DOHH2 (cell line): ENCODE measurements around the gene EIF2D.
A peak's percentile ranks its signal among the peaks of the same experiment; 100 is the strongest.

Experiments
- H3F3A ChIP-seq: fragments of 200-600 bp; sonication (generic), shearing (Covaris generic); 2 replicates; pipeline ENCODE4 v1.6.0; 2016; ENCODE audit warnings: antibody characterized with exemption, mild to moderate bottlenecking; ENCODE audit not compliant: control insufficient read depth, insufficient read depth
- H3K27ac ChIP-seq: fragments of 200-600 bp; sonication (generic); 2 replicates; pipeline ENCODE4 v1.5.1; 2014; ENCODE audit warnings: low read depth, mild to moderate bottlenecking, low read length, moderate library complexity
- H3K27me3 ChIP-seq: fragments of 200-600 bp; sonication (generic); 2 replicates; pipeline ENCODE4 v1.6.1; 2014; ENCODE audit warnings: mild to moderate bottlenecking, low read length, mixed read lengths; ENCODE audit not compliant: control insufficient read depth
- H3K36me3 ChIP-seq: fragments of 200-600 bp; sonication (generic); 2 replicates; pipeline ENCODE4 v1.6.1; 2014; ENCODE audit warnings: mild to moderate bottlenecking, low read length, moderate library complexity, mixed read lengths; ENCODE audit not compliant: control insufficient read depth
- H3K4me1 ChIP-seq: fragments of 200-600 bp; sonication (generic); 2 replicates; pipeline ENCODE4 v1.6.1; 2014; ENCODE audit warnings: mild to moderate bottlenecking, low read length, mixed read lengths; ENCODE audit not compliant: control insufficient read depth
- H3K4me2 ChIP-seq: fragments of 200-600 bp; sonication (generic); 2 replicates; pipeline ENCODE4 v1.6.0; 2014; ENCODE audit warnings: mild to moderate bottlenecking, low read length, moderate library complexity
- H3K4me3 ChIP-seq: fragments of 200-600 bp; sonication (generic); 2 replicates; pipeline ENCODE4 v1.5.1; 2014; ENCODE audit warnings: mild to moderate bottlenecking, low read length, mixed read lengths
- H3K79me2 ChIP-seq: fragments of 200-600 bp; sonication (generic); 2 replicates; pipeline ENCODE4 v1.6.1; 2014; ENCODE audit warnings: mild to moderate bottlenecking, low read length, mixed read lengths; ENCODE audit not compliant: control insufficient read depth
- H3K9me2 ChIP-seq: fragments of 200-600 bp; sonication (generic); replicated peaks from 2 replicates; pipeline ENCODE4 v1.6.1; 2014; ENCODE audit warnings: mild to moderate bottlenecking, low read length, mixed read lengths; ENCODE audit not compliant: control insufficient read depth
- H3K9me3 ChIP-seq: fragments of 200-600 bp; sonication (generic); 2 replicates; pipeline ENCODE4 v1.6.1; 2014; ENCODE audit warnings: antibody characterized with exemption, low read length, mixed read lengths; ENCODE audit not compliant: control insufficient read depth, insufficient read depth
- H4K20me1 ChIP-seq: fragments of 200-600 bp; sonication (generic); 2 replicates; pipeline ENCODE4 v1.6.0; 2014; ENCODE audit warnings: low read depth, mild to moderate bottlenecking, antibody characterized with exemption, low read length, moderate library complexity; ENCODE audit not compliant: control insufficient read depth, insufficient read depth
- EZH2phosphoT487 ChIP-seq: fragments of 200-600 bp; sonication (generic); IDR thresholded peaks from 2 replicates; pipeline ENCODE4 v1.6.1; 2017; ENCODE audit warnings: borderline replicate concordance, mild to moderate bottlenecking, antibody characterized with exemption, low read length, moderate library complexity, mixed read lengths
- TF ChIP-seq, protein P1 (sequence below): fragments of 200-600 bp; sonication (generic); IDR thresholded peaks from one replicate; pipeline ENCODE4 v1.5.1; 2014; ENCODE audit warnings: antibody characterized with exemption, mild to moderate bottlenecking, low read depth, low read length; ENCODE audit not compliant: poor library complexity, severe bottlenecking

EIF2D gene

DNA sequence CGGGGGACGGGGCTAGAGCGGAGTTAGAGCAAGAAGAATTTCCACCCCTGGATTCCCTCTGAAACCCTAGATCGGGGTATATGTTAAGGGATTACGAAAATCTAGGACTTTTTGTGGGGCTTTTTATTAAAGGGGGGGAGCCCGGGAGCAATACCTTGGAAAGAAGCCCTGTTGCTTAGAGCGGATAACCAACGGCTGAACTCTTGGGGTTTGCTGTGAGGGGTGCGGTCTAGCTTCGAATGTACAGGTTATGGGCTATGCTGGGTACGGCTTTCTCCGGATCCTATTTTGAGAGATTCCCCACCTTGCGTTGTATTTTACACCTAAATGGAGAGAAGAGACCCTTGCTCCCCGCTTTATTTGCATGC is 23.7 kb upstream of the EIF2D start:
- peak overlapping the region; percentile 71 for H3K4me2 ChIP-seq
- H3K4me3 ChIP-seq: peak overlapping the region; percentile 87
- no peaks in the 10 kb centered on the region for H4K20me1 ChIP-seq
- no peaks in the 10 kb centered on the region for H3K9me3 ChIP-seq
- H3K27me3 ChIP-seq: peaks cover 2% of the 10 kb centered on the region; the same call in 1 of the 2 replicates
- H3K4me1 ChIP-seq: peaks cover 39% of the 10 kb centered on the region
- peaks cover 26% of the 10 kb centered on the region for H3K36me3 ChIP-seq
- peaks cover 32% of the 10 kb centered on the region for H3K79me2 ChIP-seq
- peak overlapping the region; percentile 53 for H3K27ac ChIP-seq
- peaks cover 11% of the 10 kb centered on the region for H3F3A ChIP-seq
- TF ChIP-seq, protein P1, sequence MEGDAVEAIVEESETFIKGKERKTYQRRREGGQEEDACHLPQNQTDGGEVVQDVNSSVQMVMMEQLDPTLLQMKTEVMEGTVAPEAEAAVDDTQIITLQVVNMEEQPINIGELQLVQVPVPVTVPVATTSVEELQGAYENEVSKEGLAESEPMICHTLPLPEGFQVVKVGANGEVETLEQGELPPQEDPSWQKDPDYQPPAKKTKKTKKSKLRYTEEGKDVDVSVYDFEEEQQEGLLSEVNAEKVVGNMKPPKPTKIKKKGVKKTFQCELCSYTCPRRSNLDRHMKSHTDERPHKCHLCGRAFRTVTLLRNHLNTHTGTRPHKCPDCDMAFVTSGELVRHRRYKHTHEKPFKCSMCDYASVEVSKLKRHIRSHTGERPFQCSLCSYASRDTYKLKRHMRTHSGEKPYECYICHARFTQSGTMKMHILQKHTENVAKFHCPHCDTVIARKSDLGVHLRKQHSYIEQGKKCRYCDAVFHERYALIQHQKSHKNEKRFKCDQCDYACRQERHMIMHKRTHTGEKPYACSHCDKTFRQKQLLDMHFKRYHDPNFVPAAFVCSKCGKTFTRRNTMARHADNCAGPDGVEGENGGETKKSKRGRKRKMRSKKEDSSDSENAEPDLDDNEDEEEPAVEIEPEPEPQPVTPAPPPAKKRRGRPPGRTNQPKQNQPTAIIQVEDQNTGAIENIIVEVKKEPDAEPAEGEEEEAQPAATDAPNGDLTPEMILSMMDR: no peak
- no peak for TF ChIP-seq EZH2phosphoT487
- H3K9me2 ChIP-seq: no peaks in the 10 kb centered on the region

DNA sequence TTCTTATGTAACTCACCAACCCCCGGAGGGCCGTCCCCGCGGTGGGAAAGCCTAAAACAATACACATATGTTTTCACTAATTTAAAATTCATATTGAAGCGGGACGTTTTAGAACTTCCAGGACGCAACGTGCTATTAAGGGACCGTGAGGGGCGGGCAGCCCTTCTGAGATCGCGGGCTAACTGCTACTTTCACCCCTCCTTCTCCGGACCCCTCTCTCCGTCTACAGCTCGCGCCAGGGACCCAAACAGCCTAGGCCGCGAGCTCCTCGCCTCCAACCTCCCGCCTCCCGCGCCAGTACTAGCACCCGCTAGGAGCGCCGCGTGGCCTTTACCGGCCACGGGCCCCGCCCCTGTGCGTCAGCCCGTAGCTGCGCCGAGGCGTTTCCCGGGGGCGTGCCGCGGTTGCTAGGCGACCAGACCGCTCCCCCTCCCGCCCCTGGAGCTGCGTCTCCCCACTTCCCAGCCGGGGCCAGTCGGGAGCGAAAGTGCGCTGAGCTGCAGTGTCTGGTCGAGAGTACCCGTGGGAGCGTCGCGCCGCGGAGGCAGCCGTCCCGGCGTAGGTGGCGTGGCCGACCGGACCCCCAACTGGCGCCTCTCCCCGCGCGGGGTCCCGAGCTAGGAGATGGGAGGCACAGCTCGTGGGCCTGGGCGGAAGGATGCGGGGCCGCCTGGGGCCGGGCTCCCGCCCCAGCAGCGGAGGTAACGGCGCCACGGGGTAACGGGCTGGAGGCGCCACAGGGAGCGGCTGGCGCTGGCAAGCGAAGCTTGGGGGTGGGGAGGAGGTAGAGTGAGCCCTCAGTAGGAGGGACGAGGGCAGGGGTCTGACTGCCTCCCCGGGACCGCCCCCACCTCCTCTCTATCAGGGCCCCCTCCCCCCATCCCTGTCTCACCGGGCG is 23.1 kb upstream of the EIF2D start, which contains the start of gene DYRK3:
Gene DYRK3 (plus strand): TSS at position 457 of the 898 bp plus-strand sequence. CDS start 168 bp downstream, at position 625.
- H3K4me1 ChIP-seq: peaks cover 42% of the 10 kb centered on the region
- peaks cover 32% of the 10 kb centered on the region for H3K79me2 ChIP-seq
- H3K27me3 ChIP-seq: peaks cover 2% of the 10 kb centered on the region; the same call in 1 of the 2 replicates
- peak within 1 kb of the TSS; percentile 53 for H3K27ac ChIP-seq
- H3F3A ChIP-seq: peaks cover 11% of the 10 kb centered on the region
- H3K4me2 ChIP-seq: peak within 1 kb of the TSS; percentile 71
- TF ChIP-seq EZH2phosphoT487: no peak
- TF ChIP-seq, protein P1: no peak
- peak within 1 kb of the TSS; percentile 87 for H3K4me3 ChIP-seq
- no peaks in the 10 kb centered on the region for H3K9me2 ChIP-seq
- H3K9me3 ChIP-seq: no peaks in the 10 kb centered on the region
- peaks cover 22% of the 10 kb centered on the region for H3K36me3 ChIP-seq
- no peaks in the 10 kb centered on the region for H4K20me1 ChIP-seq

- peak overlapping the region; percentile 71 for H3K4me2 ChIP-seq
- H3F3A ChIP-seq: peaks cover 11% of the 10 kb centered on the region
- no peaks in the 10 kb centered on the region for H4K20me1 ChIP-seq
- H3K9me2 ChIP-seq: no peaks in the 10 kb centered on the region
- H3K9me3 ChIP-seq: no peaks in the 10 kb centered on the region
- peaks cover 15% of the 10 kb centered on the region for H3K36me3 ChIP-seq
- peaks cover 32% of the 10 kb centered on the region for H3K79me2 ChIP-seq
- peak overlapping the region; percentile 87 for H3K4me3 ChIP-seq
- TF ChIP-seq, protein P1: peak; percentile 89
- TF ChIP-seq EZH2phosphoT487: no peak
- peaks cover 42% of the 10 kb centered on the region for H3K4me1 ChIP-seq
- peaks cover 2% of the 10 kb centered on the region for H3K27me3 ChIP-seq
- peak overlapping the region; percentile 53 for H3K27ac ChIP-seq
Observed at GRCh38 chr1:206634365-206635079, 22.3 kb upstream of the EIF2D start.
